NCI-H187 (cell line): ENCODE measurements around the gene OS9.
A peak's percentile ranks its signal among the peaks of the same experiment; 100 is the strongest.

Experiments used
- DNase-seq, 2 experiments: peaks; one replicate each; lab custom pipeline; 2025; lab: John Stamatoyannopoulos, UW

The OS9 gene

GRCh38 chr12:57723630-57723962 is 29.7 kb downstream of the OS9 start:
- DNase-seq = no peak

GRCh38 chr12:57724003-57724935 is 30.3 kb downstream of the OS9 start:
- no peak for DNase-seq

DNA sequence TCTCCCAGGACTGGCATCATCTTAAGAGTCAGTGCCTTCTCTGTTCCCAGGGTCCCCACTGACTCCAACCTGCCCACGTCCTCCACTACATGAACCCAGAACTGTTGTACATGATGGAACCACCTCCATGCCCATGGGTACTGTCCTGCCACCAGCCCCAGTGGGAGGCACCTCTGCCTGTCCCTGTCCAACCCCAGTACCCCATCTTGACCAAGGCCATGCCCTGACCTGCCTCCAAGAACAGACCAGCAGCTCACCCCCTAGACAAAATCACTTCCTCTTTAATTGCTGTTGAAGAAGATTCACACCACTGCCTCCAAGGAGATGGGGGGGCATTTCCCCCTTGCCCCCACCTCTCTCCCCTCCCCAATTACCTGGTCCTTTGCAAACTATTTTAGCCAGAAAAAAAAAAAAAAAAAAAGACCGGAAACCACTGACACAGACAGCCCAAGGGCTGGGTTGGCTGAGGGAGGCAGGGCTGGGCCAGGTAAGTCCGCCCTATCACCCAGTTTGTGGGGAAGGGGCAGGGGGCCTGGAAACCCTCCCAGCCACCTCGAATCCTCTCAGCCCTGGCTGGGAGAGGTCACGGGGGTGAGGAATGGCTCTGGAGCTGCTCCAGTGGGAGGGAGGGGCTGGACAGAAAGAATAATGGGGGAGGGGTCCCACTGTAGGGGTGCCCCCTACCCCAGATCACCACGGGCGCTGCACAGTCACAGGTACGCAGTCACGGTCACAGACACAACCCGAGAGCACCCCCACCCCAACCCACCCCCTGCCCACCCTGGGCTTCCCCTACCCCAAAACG is 31.2 kb downstream of the OS9 start:
- DNase-seq = no peak

- no peak for DNase-seq
Observed at GRCh38 chr12:57725851-57726150, 31.9 kb downstream of the OS9 start.

GRCh38 chr12:57726151-57726883 is 32.4 kb downstream of the OS9 start:
- DNase-seq = peak; percentile 45 to 91

- DNase-seq = peak in 1 of 2 experiments; percentile 19
Observed at GRCh38 chr12:57726884-57727757, 33.2 kb downstream of the OS9 start.

DNA sequence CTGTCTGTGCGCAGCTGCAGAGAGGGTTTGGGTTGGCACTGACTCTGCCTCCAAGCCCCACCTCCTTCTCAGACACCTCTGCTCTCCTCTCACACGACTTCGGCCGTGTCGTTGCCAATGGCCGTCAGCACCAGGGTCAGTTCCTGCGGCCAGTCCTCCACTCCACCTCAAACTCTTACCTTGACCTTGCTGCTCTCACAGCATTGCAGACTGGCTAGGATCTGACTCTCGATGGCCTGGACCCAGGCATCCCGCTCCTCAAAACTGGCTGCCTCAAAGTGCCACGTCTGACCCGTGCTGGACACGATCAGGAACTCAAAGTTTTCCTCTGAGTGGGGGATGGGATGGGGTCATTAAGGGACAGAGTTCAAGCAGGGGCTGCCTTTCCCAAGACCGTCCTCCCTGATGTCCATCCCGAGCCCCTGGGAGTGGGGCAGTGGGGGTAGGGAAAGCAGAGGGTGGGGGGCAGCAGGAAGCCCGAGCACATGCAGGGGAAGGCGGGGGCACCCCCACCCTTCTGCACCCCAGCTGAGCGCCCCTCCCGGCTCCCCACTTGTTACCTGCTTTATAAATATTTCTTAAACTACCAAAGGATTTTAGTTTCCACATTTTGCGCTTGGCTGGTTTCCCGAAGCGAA is 33.9 kb downstream of the OS9 start:
- DNase-seq = no peak

GRCh38 chr12:57729321-57729844 is 35.5 kb downstream of the OS9 start:
- no peak for DNase-seq

GRCh38 chr12:57730336-57731067 is 36.6 kb downstream of the OS9 start:
- DNase-seq = no peak

DNA sequence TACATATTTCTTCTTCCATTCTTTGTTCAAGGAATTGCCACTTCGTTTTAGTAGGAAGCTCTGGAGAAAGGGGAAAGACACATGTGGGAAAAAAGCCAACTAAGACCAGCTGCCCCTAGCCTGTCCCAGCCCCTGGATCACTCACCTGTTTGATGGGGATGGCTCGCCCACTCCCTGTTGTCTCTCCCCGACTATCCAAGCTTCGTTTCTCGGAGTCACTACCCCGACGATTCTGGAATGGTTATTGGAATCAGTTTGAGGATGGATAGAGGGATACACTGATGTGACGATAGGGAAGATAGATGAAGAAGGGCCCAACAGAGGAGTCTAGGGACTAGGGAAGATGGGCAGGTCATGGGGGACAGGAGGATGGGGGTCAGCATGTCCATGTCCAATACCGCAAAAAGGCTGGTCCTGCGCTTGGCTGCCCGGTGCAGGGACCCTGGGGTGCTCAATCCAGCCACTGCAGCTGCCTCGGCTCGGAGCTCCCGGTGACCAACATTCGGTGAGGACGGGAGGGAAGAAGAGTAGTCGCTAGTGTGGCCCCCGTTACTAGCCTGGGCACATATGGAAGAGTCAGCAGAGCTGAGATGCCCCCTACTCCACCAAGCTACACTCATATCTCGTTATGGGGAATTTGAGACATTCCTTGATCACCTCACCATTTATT is 37.6 kb downstream of the OS9 start:
- no peak for DNase-seq

DNA sequence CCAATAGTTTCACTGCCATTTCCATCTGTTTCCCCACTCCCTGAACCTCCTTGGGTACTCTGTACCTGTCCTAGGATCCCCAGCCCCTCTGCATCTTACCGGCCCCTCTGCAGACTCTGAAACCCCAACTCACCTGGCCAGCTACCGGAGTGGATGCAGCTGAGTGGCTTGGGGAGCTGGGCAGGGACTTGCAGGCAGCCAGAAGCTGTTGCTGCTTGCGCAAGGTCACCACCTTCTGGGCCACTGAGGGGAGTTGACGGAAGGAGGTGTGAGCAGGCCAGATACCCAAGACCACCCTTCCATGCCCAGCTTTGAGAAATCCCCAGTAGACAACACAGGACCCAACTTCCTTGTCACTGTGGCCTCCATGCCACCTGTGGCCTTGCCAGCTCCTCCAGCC is 38.3 kb downstream of the OS9 start:
- no peak for DNase-seq

DNA sequence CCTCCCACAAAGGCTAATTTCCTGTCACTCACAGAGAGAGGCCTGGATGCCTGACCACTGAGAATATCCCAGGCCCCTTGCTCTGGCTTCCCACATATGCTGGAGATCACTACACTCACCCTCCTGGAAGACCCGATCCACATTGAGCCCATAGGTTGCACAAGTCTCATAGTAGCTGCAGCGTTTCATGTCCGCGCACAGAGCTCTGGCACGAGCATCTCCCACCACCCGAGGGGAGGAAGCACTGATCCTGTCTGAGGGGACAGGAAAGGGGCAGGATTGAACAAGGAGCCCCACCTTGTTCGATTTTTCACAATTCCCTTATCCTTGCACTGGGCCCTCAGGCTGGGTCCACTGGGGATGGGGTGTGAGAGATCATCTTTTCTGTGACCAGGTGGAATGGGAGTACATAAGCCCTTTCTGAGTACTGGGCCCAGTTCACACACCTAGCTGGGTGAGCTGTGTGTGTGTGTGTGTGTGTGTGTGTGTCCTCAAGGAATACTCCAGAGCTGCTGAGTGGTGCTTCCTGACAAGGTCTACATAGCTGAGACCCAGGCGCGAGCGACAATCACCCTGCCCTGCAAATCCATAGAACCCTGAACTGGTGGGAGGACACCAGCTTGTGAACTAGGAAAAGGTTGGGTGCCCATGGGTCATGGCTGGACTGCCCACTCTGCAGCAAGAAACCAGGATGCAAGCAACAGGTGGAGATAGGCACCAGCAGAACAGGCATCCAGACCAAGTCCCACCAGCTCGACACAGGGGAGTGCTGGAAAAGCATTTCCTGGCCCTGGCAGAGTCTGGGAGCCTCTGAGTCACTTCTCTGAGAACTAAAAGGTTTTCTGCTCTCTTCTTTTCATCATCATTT is 39.0 kb downstream of the OS9 start:
- DNase-seq = no peak

DNA sequence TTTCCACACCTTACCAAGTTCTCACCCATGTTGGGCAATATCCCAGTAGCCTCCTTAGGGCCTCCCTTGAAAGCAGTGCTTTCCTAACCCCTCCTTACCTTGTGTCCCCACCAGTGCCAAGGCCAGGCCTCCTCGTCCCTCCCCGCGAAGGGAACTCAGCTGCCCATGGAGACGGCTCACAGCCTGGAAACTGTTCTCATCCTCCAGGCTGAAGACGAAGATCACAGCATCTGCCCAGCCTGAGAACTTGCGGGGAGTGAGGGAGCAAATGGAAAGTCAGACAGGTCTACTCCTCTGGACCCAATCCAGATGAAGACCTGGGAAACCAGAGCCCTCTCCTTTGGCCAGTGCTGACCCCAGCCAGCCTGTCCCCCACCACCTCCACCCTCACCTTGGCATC is 40.0 kb downstream of the OS9 start:
- no peak for DNase-seq

GRCh38 chr12:57734591-57734990 is 40.7 kb downstream of the OS9 start:
- no peak for DNase-seq

DNA sequence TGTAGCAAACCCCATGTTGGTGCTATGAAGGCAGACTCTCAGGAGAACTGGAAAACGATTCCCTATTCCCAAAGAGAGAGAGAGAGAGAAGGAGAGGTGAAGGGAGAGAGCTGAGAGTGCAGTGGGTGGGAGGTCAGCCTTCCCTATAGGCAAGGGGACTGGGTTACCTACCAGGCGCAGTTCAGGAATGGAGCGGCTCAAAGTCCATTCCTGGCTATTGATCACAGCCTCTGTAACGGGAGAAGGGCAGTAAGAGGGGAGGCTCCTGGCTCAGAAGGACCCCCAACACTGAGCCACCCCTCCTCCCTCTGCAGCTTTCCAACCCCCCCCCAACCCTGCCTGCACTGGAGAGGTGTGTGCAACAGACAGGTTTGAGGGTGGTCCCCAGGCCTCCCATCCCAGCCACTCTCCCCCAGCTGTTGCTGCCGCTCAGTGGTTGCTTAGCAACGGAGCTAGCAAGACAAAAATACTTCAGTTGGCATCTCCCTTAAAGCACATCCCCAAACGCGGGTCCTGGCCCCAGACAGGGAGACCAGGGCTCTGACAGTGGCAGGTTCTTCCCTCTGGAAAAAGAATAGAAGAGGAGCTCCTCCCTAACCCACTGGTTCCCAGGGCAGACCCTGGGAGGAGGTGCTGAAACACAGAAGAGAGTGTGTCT is 41.4 kb downstream of the OS9 start:
- DNase-seq = no peak

- DNase-seq = no peak
Observed at GRCh38 chr12:57735952-57736740, 42.2 kb downstream of the OS9 start.

DNA sequence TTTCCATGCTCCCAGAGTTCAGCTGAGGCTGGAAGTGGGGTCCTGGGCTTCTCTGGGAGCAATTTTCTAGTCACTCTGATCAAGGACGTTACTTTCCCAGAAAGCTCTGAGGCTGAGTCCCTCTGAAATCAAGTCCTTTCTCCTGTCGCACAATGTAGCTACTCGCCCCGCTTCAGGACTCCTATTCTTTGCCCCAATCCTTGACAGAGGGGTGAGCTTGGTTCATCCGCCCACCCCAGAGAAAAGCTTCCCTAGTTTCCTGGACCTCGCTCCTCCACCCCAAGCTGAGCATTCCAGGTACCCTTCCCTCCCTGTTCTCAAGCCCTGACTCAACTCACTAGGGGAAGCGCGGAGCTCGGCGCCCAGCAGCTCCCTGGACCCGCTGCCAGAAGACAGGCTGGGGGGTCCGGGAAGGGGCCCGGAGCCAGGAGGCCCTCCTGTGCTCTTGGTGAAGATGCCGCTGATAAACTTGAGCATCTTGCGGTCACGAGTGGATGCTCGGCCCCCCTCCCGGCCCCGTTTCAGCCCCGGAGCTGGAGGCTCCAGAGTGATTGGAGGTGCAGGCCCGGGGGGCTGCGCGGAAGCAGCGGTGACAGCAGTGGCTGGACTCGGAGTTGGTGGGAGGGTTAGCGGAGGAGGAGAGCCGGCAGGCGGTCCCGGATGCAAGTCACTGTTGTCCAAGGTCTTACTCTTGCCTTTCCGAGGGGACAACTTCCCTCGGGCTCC is 43.0 kb downstream of the OS9 start:
- no peak for DNase-seq
